Measurements from ENCODE around the gene NELFB. TPM values are rescaled to one million over a fixed set of nuclear protein-coding genes. Genes with fewer than 3 reads are reported as not detected.
A peak's percentile ranks its signal among the peaks of the same experiment; 100 is the strongest.

Gene NELFB
- total and polyA plus RNA-seq, 9 of the 15 experiments (the other 6 are each of a cell fraction or from before 2014, with no cell fraction given): 0.24 to 84.0 (median 29.7) TPM

DNA sequence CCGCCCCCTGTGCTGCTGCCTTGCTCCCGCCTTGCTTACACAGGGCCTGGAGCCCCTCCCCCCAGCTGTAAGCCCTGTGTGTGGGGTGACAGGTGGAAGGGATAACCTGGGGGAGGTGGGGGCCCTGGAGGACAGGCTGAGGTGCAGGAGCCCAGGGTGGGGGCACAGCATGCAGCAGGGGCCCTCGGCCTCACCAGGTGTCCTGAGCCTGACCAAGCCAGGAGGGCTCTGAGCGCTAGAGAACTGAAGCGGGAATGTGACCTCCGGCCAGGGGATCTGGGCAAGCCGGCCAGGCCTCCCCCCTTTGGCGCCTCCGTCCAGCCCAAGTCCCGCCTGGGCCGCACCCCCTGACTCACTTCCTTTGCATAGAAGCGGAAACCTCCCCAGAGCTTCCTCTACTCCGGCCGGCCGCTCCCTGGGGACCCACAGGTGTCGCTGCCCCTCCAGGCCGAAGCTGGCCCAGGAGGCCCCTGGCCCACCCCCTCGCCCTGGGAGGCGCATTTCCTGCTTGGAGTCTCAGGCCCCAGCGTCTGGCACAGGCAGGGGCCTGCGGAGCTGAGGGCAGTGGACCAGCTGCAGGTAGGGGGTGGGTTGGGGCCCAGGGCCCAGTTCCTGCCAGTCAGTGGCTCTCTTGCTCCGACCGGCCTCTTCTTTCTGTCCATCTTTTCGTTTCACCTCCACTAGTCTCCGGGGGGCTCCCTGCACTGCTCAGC lies 22.4 kb downstream of the NELFB start, which contains the start of gene TOR4A (continued):
- TF ChIP-seq, protein P1, sequence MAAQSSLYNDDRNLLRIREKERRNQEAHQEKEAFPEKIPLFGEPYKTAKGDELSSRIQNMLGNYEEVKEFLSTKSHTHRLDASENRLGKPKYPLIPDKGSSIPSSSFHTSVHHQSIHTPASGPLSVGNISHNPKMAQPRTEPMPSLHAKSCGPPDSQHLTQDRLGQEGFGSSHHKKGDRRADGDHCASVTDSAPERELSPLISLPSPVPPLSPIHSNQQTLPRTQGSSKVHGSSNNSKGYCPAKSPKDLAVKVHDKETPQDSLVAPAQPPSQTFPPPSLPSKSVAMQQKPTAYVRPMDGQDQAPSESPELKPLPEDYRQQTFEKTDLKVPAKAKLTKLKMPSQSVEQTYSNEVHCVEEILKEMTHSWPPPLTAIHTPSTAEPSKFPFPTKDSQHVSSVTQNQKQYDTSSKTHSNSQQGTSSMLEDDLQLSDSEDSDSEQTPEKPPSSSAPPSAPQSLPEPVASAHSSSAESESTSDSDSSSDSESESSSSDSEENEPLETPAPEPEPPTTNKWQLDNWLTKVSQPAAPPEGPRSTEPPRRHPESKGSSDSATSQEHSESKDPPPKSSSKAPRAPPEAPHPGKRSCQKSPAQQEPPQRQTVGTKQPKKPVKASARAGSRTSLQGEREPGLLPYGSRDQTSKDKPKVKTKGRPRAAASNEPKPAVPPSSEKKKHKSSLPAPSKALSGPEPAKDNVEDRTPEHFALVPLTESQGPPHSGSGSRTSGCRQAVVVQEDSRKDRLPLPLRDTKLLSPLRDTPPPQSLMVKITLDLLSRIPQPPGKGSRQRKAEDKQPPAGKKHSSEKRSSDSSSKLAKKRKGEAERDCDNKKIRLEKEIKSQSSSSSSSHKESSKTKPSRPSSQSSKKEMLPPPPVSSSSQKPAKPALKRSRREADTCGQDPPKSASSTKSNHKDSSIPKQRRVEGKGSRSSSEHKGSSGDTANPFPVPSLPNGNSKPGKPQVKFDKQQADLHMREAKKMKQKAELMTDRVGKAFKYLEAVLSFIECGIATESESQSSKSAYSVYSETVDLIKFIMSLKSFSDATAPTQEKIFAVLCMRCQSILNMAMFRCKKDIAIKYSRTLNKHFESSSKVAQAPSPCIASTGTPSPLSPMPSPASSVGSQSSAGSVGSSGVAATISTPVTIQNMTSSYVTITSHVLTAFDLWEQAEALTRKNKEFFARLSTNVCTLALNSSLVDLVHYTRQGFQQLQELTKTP (IDR thresholded peaks at IDR 0.05; ENCODE audit: low read depth in 1 of 2, partially characterized antibody in 2 of 2): peak in 1 of 2 experiments; percentile 25
- TF ChIP-seq MEF2D (tag; conservative IDR thresholded peaks at IDR 0.05; ENCODE audit: low read depth) (no peak), ZNF436 (CRISPR knock-in tag; IDR thresholded peaks at IDR 0.05) (no peak), NUFIP1 (IDR thresholded peaks at IDR 0.05; ENCODE audit: partially characterized antibody) (no peak), RFX1 (IDR thresholded peaks at IDR 0.05) (no peak), KDM2B (CRISPR knock-in tag; IDR thresholded peaks at IDR 0.05) (no peak), ETV5 (CRISPR knock-in tag; IDR thresholded peaks at IDR 0.05; ENCODE audit: low read depth) (peak; percentile 90), U2AF2 (optimal IDR thresholded peaks at IDR 0.05; ENCODE audit: low read depth, low read length) (no peak), TAF15 (IDR thresholded peaks at IDR 0.05; ENCODE audit: low read depth, low read length) (no peak), POLR2A (conservative IDR thresholded peaks at IDR 0.05) (peak; percentile 85), ETV6 (IDR thresholded peaks at IDR 0.05; ENCODE audit: borderline replicate concordance in 1 of 2, low read depth in 2 of 2, low read length in 1 of 2) (peak; percentile 87 to 92; a peak in 3 of 4 replicates), ETV6 (CRISPR knock-in tag; IDR thresholded peaks at IDR 0.05; ENCODE audit: borderline replicate concordance) (no peak), ZNF668 (CRISPR knock-in tag; IDR thresholded peaks at IDR 0.05) (no peak), CTBP1 (IDR thresholded peaks at IDR 0.05; ENCODE audit: borderline replicate concordance) (peak; percentile 69; the same call in 1 of the 2 replicates), ZNF75A (CRISPR knock-in tag; IDR thresholded peaks at IDR 0.05) (no peak), ESRRA (IDR thresholded peaks at IDR 0.05; ENCODE audit: borderline replicate concordance, low read depth) (peak; percentile 44; the same call in 1 of the 2 replicates), CBX2 (IDR thresholded peaks at IDR 0.05; ENCODE audit: insufficient read depth, low read length, poor library complexity, severe bottlenecking) (no peak), HMG20B (CRISPR knock-in tag; IDR thresholded peaks at IDR 0.05) (no peak), BRD4 (IDR thresholded peaks at IDR 0.05) (no peak; the same call in 1 of the 2 replicates)
- TF ChIP-seq, protein P2, sequence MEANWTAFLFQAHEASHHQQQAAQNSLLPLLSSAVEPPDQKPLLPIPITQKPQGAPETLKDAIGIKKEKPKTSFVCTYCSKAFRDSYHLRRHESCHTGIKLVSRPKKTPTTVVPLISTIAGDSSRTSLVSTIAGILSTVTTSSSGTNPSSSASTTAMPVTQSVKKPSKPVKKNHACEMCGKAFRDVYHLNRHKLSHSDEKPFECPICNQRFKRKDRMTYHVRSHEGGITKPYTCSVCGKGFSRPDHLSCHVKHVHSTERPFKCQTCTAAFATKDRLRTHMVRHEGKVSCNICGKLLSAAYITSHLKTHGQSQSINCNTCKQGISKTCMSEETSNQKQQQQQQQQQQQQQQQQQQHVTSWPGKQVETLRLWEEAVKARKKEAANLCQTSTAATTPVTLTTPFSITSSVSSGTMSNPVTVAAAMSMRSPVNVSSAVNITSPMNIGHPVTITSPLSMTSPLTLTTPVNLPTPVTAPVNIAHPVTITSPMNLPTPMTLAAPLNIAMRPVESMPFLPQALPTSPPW (CRISPR knock-in tag; IDR thresholded peaks at IDR 0.05): peak; percentile 91
- TF ChIP-seq, protein P3, sequence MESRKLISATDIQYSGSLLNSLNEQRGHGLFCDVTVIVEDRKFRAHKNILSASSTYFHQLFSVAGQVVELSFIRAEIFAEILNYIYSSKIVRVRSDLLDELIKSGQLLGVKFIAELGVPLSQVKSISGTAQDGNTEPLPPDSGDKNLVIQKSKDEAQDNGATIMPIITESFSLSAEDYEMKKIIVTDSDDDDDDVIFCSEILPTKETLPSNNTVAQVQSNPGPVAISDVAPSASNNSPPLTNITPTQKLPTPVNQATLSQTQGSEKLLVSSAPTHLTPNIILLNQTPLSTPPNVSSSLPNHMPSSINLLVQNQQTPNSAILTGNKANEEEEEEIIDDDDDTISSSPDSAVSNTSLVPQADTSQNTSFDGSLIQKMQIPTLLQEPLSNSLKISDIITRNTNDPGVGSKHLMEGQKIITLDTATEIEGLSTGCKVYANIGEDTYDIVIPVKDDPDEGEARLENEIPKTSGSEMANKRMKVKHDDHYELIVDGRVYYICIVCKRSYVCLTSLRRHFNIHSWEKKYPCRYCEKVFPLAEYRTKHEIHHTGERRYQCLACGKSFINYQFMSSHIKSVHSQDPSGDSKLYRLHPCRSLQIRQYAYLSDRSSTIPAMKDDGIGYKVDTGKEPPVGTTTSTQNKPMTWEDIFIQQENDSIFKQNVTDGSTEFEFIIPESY (CRISPR knock-in tag; IDR thresholded peaks at IDR 0.05): peak; percentile 32; the same call in 1 of the 2 replicates
- TF ChIP-seq, protein P4, sequence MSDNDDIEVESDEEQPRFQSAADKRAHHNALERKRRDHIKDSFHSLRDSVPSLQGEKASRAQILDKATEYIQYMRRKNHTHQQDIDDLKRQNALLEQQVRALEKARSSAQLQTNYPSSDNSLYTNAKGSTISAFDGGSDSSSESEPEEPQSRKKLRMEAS (CRISPR knock-in tag; IDR thresholded peaks at IDR 0.05): peak; percentile 65; the same call in 1 of the 2 replicates
